ENCODE measurements around the gene QRICH1. TPM values are rescaled to one million over a fixed set of nuclear protein-coding genes. Genes with fewer than 3 reads are reported as not detected.

The QRICH1 gene
- polyA plus RNA-seq, 1 of the 3 experiments (the other 2 are of a cell fraction): 58.5 TPM

GRCh38 chr3:48982686-48983085 lies 111.2 kb downstream of the QRICH1 start:
- Histone ChIP-seq H4K20me1 (ENCODE audit: insufficient read depth) (no peaks in the 10 kb centered on the region), H2AFZ (ENCODE audit: low read depth) (no peak overlapping the region), H3F3A (replicated peaks; ENCODE audit: insufficient read depth) (no peaks in the 10 kb centered on the region), H3K9ac (no peak overlapping the region), H3K4me2 (no peak overlapping the region), H3K27ac (ENCODE audit: low read depth in 2 of 2, low read length in 1 of 2) (no peak overlapping the region), H3K36me3 (replicated peaks in 1 of 2; ENCODE audit: control insufficient read depth in 1 of 2, insufficient read depth in 2 of 2, low read length in 1 of 2) (peaks cover 41 to 62% of the 10 kb centered on the region in 2 experiments), H3K9me3 (no peaks in the 10 kb centered on the region), H3K9me2 (no peaks in the 10 kb centered on the region), H3K4me1 (ENCODE audit: control insufficient read depth in 1 of 2, insufficient read depth in 2 of 2, low read depth in 1 of 2, low read length in 1 of 2) (no peaks in the 10 kb centered on the region), H3K27me3 (ENCODE audit: insufficient read depth) (no peaks in the 10 kb centered on the region), H3K4me3 (ENCODE audit: low read depth in 2 of 2, low read length in 1 of 2) (no peak overlapping the region), H3K79me2 (ENCODE audit: insufficient read depth) (no peaks in the 10 kb centered on the region)
- POLR2A ChIA-PET: no interaction called here
- DNase-seq: no peak
- no peak for TF ChIP-seq GABPA (IDR thresholded peaks at IDR 0.05; ENCODE audit: low read depth)
- CTCF ChIA-PET: no interaction called here
- WGBS (ENCODE audit: low lambda C conversion rate): 72% methylated on average over 2 of the region's 5 CpGs

GRCh38 chr3:48982016-48982415 lies 111.9 kb downstream of the QRICH1 start:
- POLR2A ChIA-PET: no interaction called here
- Histone ChIP-seq H3F3A (replicated peaks; ENCODE audit: insufficient read depth) (no peaks in the 10 kb centered on the region), H3K79me2 (ENCODE audit: insufficient read depth) (no peaks in the 10 kb centered on the region), H4K20me1 (ENCODE audit: insufficient read depth) (no peaks in the 10 kb centered on the region), H3K27me3 (ENCODE audit: insufficient read depth) (no peaks in the 10 kb centered on the region), H3K36me3 (replicated peaks in 1 of 2; ENCODE audit: control insufficient read depth in 1 of 2, insufficient read depth in 2 of 2, low read length in 1 of 2) (peaks cover 43 to 63% of the 10 kb centered on the region in 2 experiments), H3K4me3 (ENCODE audit: low read depth in 2 of 2, low read length in 1 of 2) (no peak overlapping the region), H3K4me1 (ENCODE audit: control insufficient read depth in 1 of 2, insufficient read depth in 2 of 2, low read depth in 1 of 2, low read length in 1 of 2) (no peaks in the 10 kb centered on the region), H3K9ac (no peak overlapping the region), H3K9me3 (no peaks in the 10 kb centered on the region), H3K9me2 (no peaks in the 10 kb centered on the region), H3K27ac (ENCODE audit: low read depth in 2 of 2, low read length in 1 of 2) (no peak overlapping the region), H2AFZ (ENCODE audit: low read depth) (no peak overlapping the region), H3K4me2 (no peak overlapping the region)
- no peak for DNase-seq
- TF ChIP-seq RFX5 (IDR thresholded peaks at IDR 0.05; ENCODE audit: low read length) (no peak), FOXM1 (IDR thresholded peaks at IDR 0.05; ENCODE audit: low read depth) (no peak)
- CTCF ChIA-PET: no interaction called here

GRCh38 chr3:48980295-48980694 lies 113.6 kb downstream of the QRICH1 start:
- H3K4me3 ChIP-seq (ENCODE audit: low read depth in 2 of 2, low read length in 1 of 2): no peak overlapping the region
- no peaks in the 10 kb centered on the region for H3K4me1 ChIP-seq (ENCODE audit: control insufficient read depth in 1 of 2, insufficient read depth in 2 of 2, low read depth in 1 of 2, low read length in 1 of 2)
- 85% methylated on average over 4 of the region's 4 CpGs for WGBS (ENCODE audit: low lambda C conversion rate)
- no peak for TF ChIP-seq MEF2A (IDR thresholded peaks at IDR 0.05; ENCODE audit: borderline replicate concordance, low read depth)
- TF ChIP-seq POLR2AphosphoS5 (IDR thresholded peaks at IDR 0.05; ENCODE audit: low read depth, low read length): no peak
- TF ChIP-seq USF2 (IDR thresholded peaks at IDR 0.05; ENCODE audit: borderline replicate concordance, low read depth, low read length): no peak
- no peak for TF ChIP-seq MXI1 (IDR thresholded peaks at IDR 0.05; ENCODE audit: low read depth, low read length)
- TF ChIP-seq FOXJ3 (CRISPR knock-in tag; IDR thresholded peaks at IDR 0.05): no peak
- no peak for TF ChIP-seq SIN3A (IDR thresholded peaks at IDR 0.05; ENCODE audit: borderline replicate concordance, low read depth, low read length)
- TF ChIP-seq MAX (IDR thresholded peaks at IDR 0.05; ENCODE audit: low read depth): no peak
- no peak overlapping the region for H3K4me2 ChIP-seq
- peaks cover 56 to 66% of the 10 kb centered on the region in 2 experiments for H3K36me3 ChIP-seq (replicated peaks in 1 of 2; ENCODE audit: control insufficient read depth in 1 of 2, insufficient read depth in 2 of 2, low read length in 1 of 2)
- H3F3A ChIP-seq (replicated peaks; ENCODE audit: insufficient read depth): no peaks in the 10 kb centered on the region
- no peak overlapping the region for H3K9ac ChIP-seq
- no peaks in the 10 kb centered on the region for H3K9me3 ChIP-seq
- H3K27me3 ChIP-seq (ENCODE audit: insufficient read depth): no peaks in the 10 kb centered on the region
- H3K79me2 ChIP-seq (ENCODE audit: insufficient read depth): no peaks in the 10 kb centered on the region
- CTCF ChIA-PET: interaction anchor here (1.2 to 1.3 kb wide), 2 partner anchors 8 to 10 kb away, joined by 3 to 6 read pairs; no protein-coding TSS in a partner anchor
- H4K20me1 ChIP-seq (ENCODE audit: insufficient read depth): no peaks in the 10 kb centered on the region
- no peak overlapping the region for H3K27ac ChIP-seq (ENCODE audit: low read depth in 2 of 2, low read length in 1 of 2)
- POLR2A ChIA-PET: no interaction called here
- H2AFZ ChIP-seq (ENCODE audit: low read depth): no peak overlapping the region
- no peak for DNase-seq
- no peaks in the 10 kb centered on the region for H3K9me2 ChIP-seq

Small RNAs within 50 kb of the gene (small RNA-seq; reads per million reads assigned to genes)
- gene MIR191: 7,570 to 54,648 (median 44,474) reads per million in 7 experiments
- gene MIR425: 286 to 7,639 (median 4,771) reads per million in 7 experiments
- gene RN7SL182P: 0 reads per million in 7 experiments

Other genes starting within 250 kb of the QRICH1 start
- 5.2 and 5.7 TPM in 2 replicates for gene PRKAR2A, start 246.2 kb downstream of the QRICH1 start, polyA plus RNA-seq (2012; rRNA removed)
- 30.3 and 41.9 TPM in 2 replicates for gene SLC25A20, start 195.2 kb downstream of the QRICH1 start, polyA plus RNA-seq (2012; rRNA removed)
- gene ARIH2, start 175.2 kb downstream of the QRICH1 start, polyA plus RNA-seq (2012; rRNA removed): 69.7 and 94.4 TPM in 2 replicates
- gene P4HTM, start 103.8 kb downstream of the QRICH1 start, polyA plus RNA-seq (2012; rRNA removed): 21.0 and 21.4 TPM in 2 replicates
- 230 and 277 TPM in 2 replicates for gene WDR6, start 86.7 kb downstream of the QRICH1 start, polyA plus RNA-seq (2012; rRNA removed)
- 82.7 and 99.4 TPM in 2 replicates for gene DALRD3, start 75.5 kb downstream of the QRICH1 start, polyA plus RNA-seq (2012; rRNA removed)
- gene NDUFAF3, start 72.0 kb downstream of the QRICH1 start, polyA plus RNA-seq (2012; rRNA removed): 85.3 and 104 TPM in 2 replicates
- gene IMPDH2, start 64.7 kb downstream of the QRICH1 start, polyA plus RNA-seq (2012; rRNA removed): 305 and 346 TPM in 2 replicates
- 311 and 381 TPM in 2 replicates for gene QARS1, start 10.7 kb upstream of the QRICH1 start, polyA plus RNA-seq (2012; rRNA removed)
- gene USP19, start 26.8 kb upstream of the QRICH1 start, polyA plus RNA-seq (2012; rRNA removed): 75.6 and 80.5 TPM in 2 replicates
- 318 and 332 TPM in 2 replicates for gene LAMB2, start 39.0 kb upstream of the QRICH1 start, polyA plus RNA-seq (2012; rRNA removed)
- 40.9 and 43.6 TPM in 2 replicates for gene CCDC71, start 72.3 kb upstream of the QRICH1 start, polyA plus RNA-seq (2012; rRNA removed)
- 35.3 and 40.6 TPM in 2 replicates for gene KLHDC8B, start 77.5 kb upstream of the QRICH1 start, polyA plus RNA-seq (2012; rRNA removed)
- 4.2 and 5.8 TPM in 2 replicates for gene C3orf62, start 183.2 kb upstream of the QRICH1 start, polyA plus RNA-seq (2012; rRNA removed)
- gene USP4, start 246.0 kb upstream of the QRICH1 start, polyA plus RNA-seq (2012; rRNA removed): 33.2 and 45.6 TPM in 2 replicates

All from SK-N-SH (cell line).